H9 (cell line): ENCODE data around the gene SLC22A8. TPM values are rescaled to one million over a fixed set of nuclear protein-coding genes. Genes with fewer than 3 reads are reported as not detected.

Experiments
- DNase-seq: peaks from one replicate; pipeline ENCODE4 v3.0.0-alpha.2; 2017
- H2AFZ ChIP-seq: one replicate; pipeline ENCODE4 v1.6.1; 2013; ENCODE audit warnings: mild to moderate bottlenecking, low read length, control low read depth, moderate library complexity
- H2AK5ac ChIP-seq: 2 replicates; pipeline ENCODE4 v1.6.1; 2013; ENCODE audit warnings: low read length, control low read depth, mixed read lengths; ENCODE audit not compliant: insufficient read length
- H2BK120ac ChIP-seq: one replicate; pipeline ENCODE4 v1.6.1; 2013; ENCODE audit warnings: low read depth, mild to moderate bottlenecking, low read length, control low read depth, inconsistent platforms; ENCODE audit not compliant: poor library complexity, severe bottlenecking
- H2BK12ac ChIP-seq: 2 replicates; pipeline ENCODE4 v1.6.1; 2013; ENCODE audit warnings: low read length, control low read depth, mixed read lengths, low read depth; ENCODE audit not compliant: insufficient read length
- H2BK15ac ChIP-seq: 2 replicates; pipeline ENCODE4 v1.6.1; 2013; ENCODE audit warnings: low read depth, low read length, control low read depth
- H2BK20ac ChIP-seq: one replicate; pipeline ENCODE4 v1.6.1; 2013; ENCODE audit warnings: low read depth, mild to moderate bottlenecking, low read length, control low read depth, inconsistent platforms; ENCODE audit not compliant: poor library complexity, severe bottlenecking
- H2BK5ac ChIP-seq: 2 replicates; pipeline ENCODE4 v1.6.1; 2013; ENCODE audit warnings: low read length, control low read depth, mixed read lengths; ENCODE audit not compliant: insufficient read length
- H3K14ac ChIP-seq: 2 replicates; pipeline ENCODE4 v1.6.1; 2013; ENCODE audit warnings: low read length, control low read depth; ENCODE audit not compliant: insufficient read depth
- H3K18ac ChIP-seq: 2 replicates; pipeline ENCODE4 v1.6.1; 2013; ENCODE audit warnings: low read depth, mild to moderate bottlenecking, mixed read lengths, low read length, control low read depth; ENCODE audit not compliant: insufficient read length
- H3K23ac ChIP-seq: 2 replicates; pipeline ENCODE4 v1.6.1; 2013; ENCODE audit warnings: low read length, control low read depth, mixed read lengths, low read depth; ENCODE audit not compliant: insufficient read length
- H3K23me2 ChIP-seq: 2 replicates; pipeline ENCODE4 v1.6.1; 2013; ENCODE audit warnings: low read depth, mild to moderate bottlenecking, mixed read lengths, low read length, control low read depth; ENCODE audit not compliant: insufficient read length, poor library complexity, severe bottlenecking
- H3K27ac ChIP-seq: 2 replicates; pipeline ENCODE4 v1.5.1; 2013; ENCODE audit warnings: low read length, control low read depth, mixed read lengths, low read depth; ENCODE audit not compliant: insufficient read length
- H3K27me3 ChIP-seq: 2 replicates; pipeline ENCODE4 v1.6.1; 2013; ENCODE audit warnings: low read length, control low read depth, inconsistent platforms; ENCODE audit not compliant: insufficient read depth
- H3K4ac ChIP-seq: 2 replicates; pipeline ENCODE4 v1.6.1; 2013; ENCODE audit warnings: low read depth, mild to moderate bottlenecking, control low read depth, inconsistent platforms, low read length, moderate library complexity
- H3K4me1 ChIP-seq: 2 replicates; pipeline ENCODE4 v1.6.1; 2013; ENCODE audit warnings: low read length, control low read depth, inconsistent platforms; ENCODE audit not compliant: insufficient read depth
- H3K4me2 ChIP-seq: 2 replicates; pipeline ENCODE4 v1.6.1; 2013; ENCODE audit warnings: low read length, control low read depth, mixed read lengths; ENCODE audit not compliant: insufficient read length, insufficient read depth
- H3K56ac ChIP-seq: 2 replicates; pipeline ENCODE4 v1.6.1; 2013; ENCODE audit warnings: low read depth, mild to moderate bottlenecking, mixed read lengths, low read length, control low read depth; ENCODE audit not compliant: insufficient read length
- H3K79me1 ChIP-seq: 2 replicates; pipeline ENCODE4 v1.6.1; 2013; ENCODE audit warnings: low read depth, mild to moderate bottlenecking, moderate library complexity, low read length, control low read depth, inconsistent platforms; ENCODE audit not compliant: insufficient read depth, poor library complexity, severe bottlenecking
- H3K79me2 ChIP-seq: 2 replicates; pipeline ENCODE4 v1.6.1; 2013; ENCODE audit warnings: low read length, control low read depth, inconsistent platforms; ENCODE audit not compliant: insufficient read depth
- H3K9ac ChIP-seq: 2 replicates; pipeline ENCODE4 v1.6.1; 2013; ENCODE audit warnings: low read length, control low read depth, mixed read lengths; ENCODE audit not compliant: insufficient read length; ENCODE audit errors: extremely low read depth
- H3K9me3 ChIP-seq: one replicate; pipeline ENCODE4 v1.6.1; 2013; ENCODE audit warnings: low read depth, low read length, inconsistent platforms; ENCODE audit not compliant: control insufficient read depth
- H3T11ph ChIP-seq: one replicate; pipeline ENCODE4 v1.6.1; 2013; ENCODE audit warnings: mild to moderate bottlenecking, low read length, control low read depth, inconsistent platforms
- H4K20me1 ChIP-seq: one replicate; pipeline ENCODE4 v1.6.1; 2013; ENCODE audit not compliant: control insufficient read depth, insufficient read length, insufficient read depth
- H4K5ac ChIP-seq: 2 replicates; pipeline ENCODE4 v1.6.1; 2013; ENCODE audit warnings: low read depth, mild to moderate bottlenecking, mixed read lengths, low read length, control low read depth; ENCODE audit not compliant: insufficient read length
- H4K8ac ChIP-seq: replicated peaks from 2 replicates; pipeline ENCODE4 v1.6.1; 2013; ENCODE audit warnings: low read length, control low read depth, mixed read lengths, low read depth; ENCODE audit not compliant: insufficient read length
- H4K91ac ChIP-seq: 2 replicates; pipeline ENCODE4 v1.6.1; 2013; ENCODE audit warnings: low read depth, mild to moderate bottlenecking, moderate library complexity, mixed read lengths, low read length, control low read depth; ENCODE audit not compliant: insufficient read length
- H3K27ac Mint-ChIP-seq, 3 experiments: 2 replicates in 2 of 3; 3 replicates in 1 of 3; pipeline ENCODE4 v1.8.0; 2020 to 2021; ENCODE audit warnings: mixed read lengths in 3 of 3, mild to moderate bottlenecking in 1 of 3, moderate library complexity in 1 of 3
- H3K27me3 Mint-ChIP-seq: 2 replicates; pipeline ENCODE4 v1.8.0; 2021; ENCODE audit warnings: low read depth, mild to moderate bottlenecking, moderate library complexity, mixed read lengths
- H3K36me3 Mint-ChIP-seq, 3 experiments: 2 replicates in 2 of 3; 3 replicates in 1 of 3; pipeline ENCODE4 v1.8.0; 2020 to 2021; ENCODE audit warnings: low read depth in 3 of 3, mixed read lengths in 3 of 3; ENCODE audit not compliant: insufficient read depth in 1 of 3
- H3K4me1 Mint-ChIP-seq, 2 experiments: 2 replicates each; pipeline ENCODE4 v1.8.0; 2020; ENCODE audit warnings: mixed read lengths in 2 of 2
- H3K4me3 Mint-ChIP-seq, 2 experiments: 2 replicates in 1 of 2; 3 replicates in 1 of 2; pipeline ENCODE4 v1.8.0; 2020 to 2021; ENCODE audit warnings: mild to moderate bottlenecking in 2 of 2, mixed read lengths in 2 of 2, moderate library complexity in 1 of 2
- H3K9me3 Mint-ChIP-seq, 2 experiments: 2 replicates in 1 of 2; 3 replicates in 1 of 2; pipeline ENCODE4 v1.8.0; 2020; ENCODE audit warnings: mild to moderate bottlenecking in 2 of 2, mixed read lengths in 2 of 2, moderate library complexity in 1 of 2
- WGBS: extraction: QIAGEN DNeasy Blood & Tissue Kit; methylation state at CpG from one replicate; pipeline ENCODE4 v1.1.7; 2013; ENCODE audit warnings: missing lambda C conversion rate, low lambda C conversion rate, mixed read lengths; ENCODE audit not compliant: insufficient read length; ENCODE audit errors: extremely low coverage; 5-methylcytosine and 5-hydroxymethylcytosine counted together
- total RNA-seq: library from RNA; stranded (reverse); gene quantifications from 2 replicates; pipeline ENCODE4 v1.2.1, GENCODE V29; 2021
- TF ChIP-seq, protein P1 (sequence below): fragments of 200-600 bp; sonication (generic); conservative IDR thresholded peaks from 3 replicates; pipeline ENCODE4 v1.8.0; 2021; ENCODE audit warnings: antibody characterized with exemption, mild to moderate bottlenecking

The SLC22A8 gene
- total RNA-seq, 1 experiment from 2014 or later = not detected

GRCh38 chr11:63042596-63042995, 27.0 kb upstream of the SLC22A8 start:
- Histone ChIP-seq H3K18ac (no peak overlapping the region), H2BK120ac (no peak overlapping the region), H4K5ac (no peak overlapping the region), H3K4ac (no peak overlapping the region), H3K56ac (no peak overlapping the region), H3T11ph (no peak overlapping the region), H2BK15ac (no peak overlapping the region), H3K23me2 (no peaks in the 10 kb centered on the region), H3K14ac (no peak overlapping the region), H3K79me1 (no peaks in the 10 kb centered on the region), H3K27ac (no peak overlapping the region), H2BK12ac (no peak overlapping the region), H4K20me1 (no peaks in the 10 kb centered on the region), H2BK5ac (no peak overlapping the region), H3K23ac (no peak overlapping the region), H3K9ac (no peak overlapping the region), H3K4me1 (no peaks in the 10 kb centered on the region), H3K9me3 (no peaks in the 10 kb centered on the region), H3K79me2 (no peaks in the 10 kb centered on the region), H2AFZ (no peak overlapping the region), H3K27me3 (no peaks in the 10 kb centered on the region), H4K8ac (no peak overlapping the region), H2BK20ac (no peak overlapping the region), H4K91ac (no peak overlapping the region), H2AK5ac (no peak overlapping the region), H3K4me2 (no peak overlapping the region)
- TF ChIP-seq, protein P1, sequence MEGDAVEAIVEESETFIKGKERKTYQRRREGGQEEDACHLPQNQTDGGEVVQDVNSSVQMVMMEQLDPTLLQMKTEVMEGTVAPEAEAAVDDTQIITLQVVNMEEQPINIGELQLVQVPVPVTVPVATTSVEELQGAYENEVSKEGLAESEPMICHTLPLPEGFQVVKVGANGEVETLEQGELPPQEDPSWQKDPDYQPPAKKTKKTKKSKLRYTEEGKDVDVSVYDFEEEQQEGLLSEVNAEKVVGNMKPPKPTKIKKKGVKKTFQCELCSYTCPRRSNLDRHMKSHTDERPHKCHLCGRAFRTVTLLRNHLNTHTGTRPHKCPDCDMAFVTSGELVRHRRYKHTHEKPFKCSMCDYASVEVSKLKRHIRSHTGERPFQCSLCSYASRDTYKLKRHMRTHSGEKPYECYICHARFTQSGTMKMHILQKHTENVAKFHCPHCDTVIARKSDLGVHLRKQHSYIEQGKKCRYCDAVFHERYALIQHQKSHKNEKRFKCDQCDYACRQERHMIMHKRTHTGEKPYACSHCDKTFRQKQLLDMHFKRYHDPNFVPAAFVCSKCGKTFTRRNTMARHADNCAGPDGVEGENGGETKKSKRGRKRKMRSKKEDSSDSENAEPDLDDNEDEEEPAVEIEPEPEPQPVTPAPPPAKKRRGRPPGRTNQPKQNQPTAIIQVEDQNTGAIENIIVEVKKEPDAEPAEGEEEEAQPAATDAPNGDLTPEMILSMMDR = no peak
- H3K4me1 Mint-ChIP-seq = no peaks in the 10 kb centered on the region
- WGBS = no CpG with 5 or more reads among the region's 3 CpGs
- peaks cover 0 to 4% (median 4%) of the 10 kb centered on the region in 3 experiments; a peak in 3 of 7 replicates for H3K36me3 Mint-ChIP-seq
- DNase-seq = no peak
- no peak overlapping the region for H3K27ac Mint-ChIP-seq
- H3K27me3 Mint-ChIP-seq = peaks cover 3% of the 10 kb centered on the region
- peaks cover 30 to 43% of the 10 kb centered on the region in 2 experiments for H3K9me3 Mint-ChIP-seq
- H3K4me3 Mint-ChIP-seq = no peak overlapping the region
